ENCODE results near the gene MED12L.

GRCh38 chr3:151316267-151316991 is 231.0 kb downstream of the MED12L start, which contains the start of gene GPR87:
- TF ChIP-seq ZNF747 (tag by site-specific recombination; IDR thresholded peaks at IDR 0.05) (no peak), TCF7L2 (IDR thresholded peaks at IDR 0.05; ENCODE audit: borderline replicate concordance, low read depth, low read length) (no peak), ZNF302 (tag by site-specific recombination; IDR thresholded peaks at IDR 0.05; ENCODE audit: low read depth) (no peak), ZNF24 (tag by site-specific recombination; IDR thresholded peaks at IDR 0.05) (no peak)

Data from HEK293 (cell line).